Retina (tissue), 1 donor: ENCODE results near the gene SYT2.
A peak's percentile ranks its signal among the peaks of the same experiment; 100 is the strongest.
"Not testable (repeated sequence)": the region's sequence is repeated elsewhere in the genome, so short reads cannot be mapped to it uniquely, and the experiment has no call there.

ENCODE experiments used
- DNase-seq: peaks from one replicate; pipeline ENCODE4 v3.0.0-alpha.2; 2016

The SYT2 gene

GRCh38 chr1:202565890-202566602, 144.2 kb downstream of the SYT2 start:
- no peak for DNase-seq

GRCh38 chr1:202564958-202565495, 145.2 kb downstream of the SYT2 start:
- no peak for DNase-seq

- DNase-seq = no peak
Measured at GRCh38 chr1:202563818-202564217, 146.4 kb downstream of the SYT2 start.

- DNase-seq = no peak
Measured at GRCh38 chr1:202562444-202563060, 147.7 kb downstream of the SYT2 start.

GRCh38 chr1:202561726-202562443, 148.4 kb downstream of the SYT2 start:
- no peak for DNase-seq

- no peak for DNase-seq
Measured at GRCh38 chr1:202561240-202561639, 149.0 kb downstream of the SYT2 start.

GRCh38 chr1:202557662-202558061, 152.6 kb downstream of the SYT2 start:
- DNase-seq = not testable (repeated sequence)

GRCh38 chr1:202556037-202556436, 154.2 kb downstream of the SYT2 start:
- not testable (repeated sequence) for DNase-seq

GRCh38 chr1:202554619-202555018, 155.6 kb downstream of the SYT2 start:
- not testable (repeated sequence) for DNase-seq

- no peak for DNase-seq
Measured at GRCh38 chr1:202553560-202554038, 156.7 kb downstream of the SYT2 start.

- not testable (repeated sequence) for DNase-seq
Measured at GRCh38 chr1:202553078-202553477, 157.2 kb downstream of the SYT2 start.

- DNase-seq = not testable (repeated sequence)
Measured at GRCh38 chr1:202552615-202553014, 157.6 kb downstream of the SYT2 start.

GRCh38 chr1:202551683-202552082, 158.6 kb downstream of the SYT2 start:
- DNase-seq = no peak

- not testable (repeated sequence) for DNase-seq
Measured at GRCh38 chr1:202550088-202550487, 160.2 kb downstream of the SYT2 start.

GRCh38 chr1:202547215-202547614, 163.0 kb downstream of the SYT2 start:
- no peak for DNase-seq

- DNase-seq = not testable (repeated sequence)
Measured at GRCh38 chr1:202546796-202547195, 163.5 kb downstream of the SYT2 start.

GRCh38 chr1:202546377-202546776, 163.9 kb downstream of the SYT2 start:
- not testable (repeated sequence) for DNase-seq

- not testable (repeated sequence) for DNase-seq
Measured at GRCh38 chr1:202545647-202546303, 164.5 kb downstream of the SYT2 start.

- peak; percentile 42 for DNase-seq
Measured at GRCh38 chr1:202544766-202545449, 165.3 kb downstream of the SYT2 start.

GRCh38 chr1:202543537-202543936, 166.7 kb downstream of the SYT2 start:
- not testable (repeated sequence) for DNase-seq

- DNase-seq = not testable (repeated sequence)
Measured at GRCh38 chr1:202542415-202542814, 167.8 kb downstream of the SYT2 start.

GRCh38 chr1:202540858-202541257, 169.4 kb downstream of the SYT2 start:
- not testable (repeated sequence) for DNase-seq
